Measurements from ENCODE around the gene IL5.
A peak's percentile ranks its signal among the peaks of the same experiment; 100 is the strongest.
"Not testable (repeated sequence)": the region's sequence is repeated elsewhere in the genome, so short reads cannot be mapped to it uniquely, and the experiment has no call there.

IL5 gene

DNA sequence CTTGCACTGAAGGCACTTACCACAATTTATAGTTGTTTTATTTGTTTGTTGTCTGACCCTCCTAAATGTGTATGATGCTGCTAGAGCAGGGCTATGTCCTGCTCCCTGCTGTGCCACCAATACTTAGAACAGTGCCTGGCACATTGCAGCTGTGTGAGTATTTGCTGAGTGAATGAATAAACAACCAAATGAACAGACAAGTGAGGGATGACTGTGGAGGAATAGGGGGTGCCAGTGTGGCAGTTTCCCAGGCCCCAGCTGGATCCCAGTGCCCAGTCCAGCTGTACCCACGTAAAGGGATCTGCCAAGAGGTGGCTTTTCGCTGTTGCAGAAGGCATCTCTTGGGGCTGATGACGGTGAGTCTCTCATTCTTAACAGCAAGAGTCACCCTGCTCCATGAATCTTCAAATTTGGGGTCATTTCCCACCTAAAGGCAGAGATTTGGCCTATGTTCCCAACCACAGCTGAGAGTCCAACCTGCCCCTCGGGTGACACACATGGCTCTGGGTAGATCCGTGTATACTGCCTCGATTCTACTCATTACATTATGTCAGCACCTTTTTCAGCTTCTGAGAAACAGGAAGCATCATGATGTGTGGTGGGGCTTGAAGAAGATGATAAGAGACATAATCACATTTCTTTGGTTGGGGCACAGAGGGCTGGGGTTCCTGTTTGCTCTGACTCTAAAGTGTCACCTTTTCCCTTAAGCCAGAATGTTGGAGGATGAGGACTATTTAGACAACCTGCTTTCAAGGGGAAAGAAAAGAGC is 14.3 kb downstream of the IL5 start:
- DNase-seq (ENCODE audit: low read depth), result peak; percentile 52

DNA sequence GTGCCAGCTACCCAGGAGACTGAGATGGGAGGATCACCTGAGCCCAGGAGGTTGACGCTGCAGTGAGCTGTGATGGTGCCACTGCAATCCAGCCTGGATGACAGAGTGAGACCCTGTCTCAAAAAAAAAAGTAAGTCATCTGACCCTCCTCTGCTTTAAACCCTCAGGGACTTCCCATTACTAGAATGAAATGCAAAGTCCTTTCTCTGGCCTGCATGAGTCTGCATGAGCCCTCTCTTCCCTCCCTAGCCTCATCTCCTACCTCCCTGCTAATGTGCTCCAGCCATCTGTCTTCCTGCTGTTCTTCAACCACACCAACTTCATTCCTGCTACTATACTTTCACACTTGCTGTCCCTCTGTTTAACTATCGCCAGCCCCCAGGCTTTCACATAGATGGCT is 15.3 kb downstream of the IL5 start:
- peak; percentile 44 for DNase-seq (ENCODE audit: low read depth)

DNA sequence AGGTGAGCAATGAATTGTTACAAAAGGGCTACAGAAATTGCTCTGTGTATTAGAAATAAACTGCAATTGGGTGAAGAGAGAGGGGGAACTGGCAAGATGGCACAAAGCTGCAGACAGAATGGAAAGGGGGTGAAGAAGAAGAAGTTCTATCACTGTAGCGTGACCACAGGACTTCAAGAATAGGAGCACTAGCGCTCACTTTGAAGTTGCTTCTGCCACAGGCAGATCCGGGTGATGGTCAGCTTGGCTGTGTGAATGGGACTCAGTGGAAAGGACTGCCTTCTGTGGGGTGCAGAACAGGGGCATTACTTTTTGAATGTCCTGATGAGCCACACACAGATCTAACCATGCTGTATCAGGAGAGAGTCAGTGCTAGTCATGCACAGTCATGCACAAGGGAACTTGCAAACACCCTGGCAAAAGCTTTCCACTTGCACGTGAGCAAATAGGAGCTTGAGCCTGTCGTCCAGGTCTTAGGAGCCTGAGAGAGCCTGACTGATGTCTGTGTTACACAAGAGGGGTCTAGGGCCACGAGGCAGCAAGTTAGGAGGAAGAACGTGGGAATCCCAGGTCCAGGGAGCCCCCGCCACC is 16.3 kb downstream of the IL5 start:
- no peak for DNase-seq (ENCODE audit: low read depth)

DNA sequence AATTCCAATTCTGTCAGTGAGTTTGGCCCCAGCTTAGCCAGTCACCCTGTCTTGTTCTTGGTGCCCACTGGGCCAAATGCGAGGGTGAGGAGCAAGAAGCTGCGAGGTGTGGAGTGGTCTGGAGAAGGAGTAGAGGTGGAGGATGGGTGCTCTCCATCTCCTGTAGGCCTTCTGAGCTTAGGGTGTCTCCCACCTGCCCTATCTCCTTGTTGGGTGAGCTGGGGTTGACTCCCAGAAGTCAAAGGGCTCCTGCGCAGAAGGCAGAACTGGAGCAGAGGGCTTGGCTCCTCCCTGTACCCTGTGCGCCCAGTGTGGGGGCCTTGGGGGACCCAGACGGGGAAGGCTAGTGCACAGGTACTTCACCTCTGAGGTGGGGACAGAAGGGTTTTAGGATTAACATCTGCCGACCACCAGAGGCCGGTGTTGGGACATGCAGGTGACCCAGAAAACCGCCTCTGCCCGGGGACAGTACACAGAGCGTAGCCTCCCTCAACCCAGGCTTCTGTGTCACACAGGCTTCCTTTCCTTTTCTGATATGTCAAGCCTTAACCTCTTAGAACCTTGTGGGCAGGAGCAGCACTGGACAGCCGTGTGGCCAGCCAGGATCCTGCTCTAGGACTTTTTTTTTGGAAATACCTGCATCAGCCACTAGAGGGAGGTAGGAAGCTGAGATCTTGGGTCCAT is 16.9 kb downstream of the IL5 start:
- DNase-seq (ENCODE audit: low read depth), result peak; percentile 30

DNA sequence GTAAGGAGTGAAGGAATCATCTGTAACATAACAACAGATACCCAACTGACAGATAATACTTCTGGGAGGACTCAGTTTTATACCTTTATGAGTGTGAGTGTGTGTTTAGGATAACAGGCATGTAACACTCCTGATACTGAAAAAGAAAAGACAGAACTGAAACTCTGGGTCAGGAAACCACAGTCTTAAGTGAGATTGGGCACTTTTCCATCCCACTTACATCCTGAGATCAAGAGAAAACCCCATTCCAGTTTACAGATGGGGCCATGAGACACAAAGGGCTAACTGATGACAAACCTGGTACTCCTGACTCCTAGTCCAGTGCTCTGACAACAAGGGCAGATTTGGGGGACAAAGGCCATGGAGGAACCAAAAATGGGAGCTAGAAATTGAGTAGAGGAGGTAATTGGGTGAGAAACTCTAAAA is 18.0 kb downstream of the IL5 start:
- no peak for DNase-seq (ENCODE audit: low read depth)

DNA sequence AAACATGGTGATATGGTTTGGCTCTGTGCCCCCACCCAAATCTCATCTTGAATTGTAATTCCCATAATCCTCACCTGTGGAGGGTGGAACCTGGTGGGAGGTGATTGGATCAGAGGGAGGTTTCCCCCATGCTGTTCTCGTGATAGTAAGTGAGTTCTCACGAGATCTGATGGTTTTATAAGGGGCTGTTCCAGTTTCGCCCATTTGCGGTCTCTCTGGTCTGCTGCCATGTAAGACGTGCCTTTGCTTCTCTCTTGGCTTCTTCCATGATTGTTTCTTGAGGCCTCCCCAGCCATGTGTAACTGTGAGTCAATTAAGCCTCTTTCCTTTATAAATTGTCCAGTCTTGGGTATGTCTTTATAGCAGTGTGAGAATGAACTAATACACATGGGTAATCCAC is 18.4 kb downstream of the IL5 start:
- not testable (repeated sequence) for DNase-seq (ENCODE audit: low read depth)

DNA sequence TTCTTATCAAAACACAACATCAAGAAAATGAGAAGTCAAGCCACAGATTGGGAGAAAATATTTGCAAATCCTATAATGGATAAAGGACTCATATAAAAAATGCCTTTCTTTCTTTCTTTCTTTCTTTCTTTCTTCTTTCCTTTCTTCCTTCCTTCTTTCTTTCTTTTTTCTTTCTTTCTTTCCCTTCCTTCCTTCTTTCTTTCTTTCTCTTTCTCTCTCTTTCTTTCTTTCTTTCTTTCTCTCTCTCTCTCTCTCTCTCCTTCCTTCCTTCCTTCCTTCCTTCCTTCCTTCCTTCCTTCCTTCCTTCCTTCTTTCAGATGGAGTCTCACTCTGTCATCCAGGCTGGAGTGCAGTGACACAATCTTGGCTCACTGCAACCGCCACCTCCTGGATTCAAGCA is 21.3 kb downstream of the IL5 start:
- not testable (repeated sequence) for DNase-seq (ENCODE audit: low read depth)

DNA sequence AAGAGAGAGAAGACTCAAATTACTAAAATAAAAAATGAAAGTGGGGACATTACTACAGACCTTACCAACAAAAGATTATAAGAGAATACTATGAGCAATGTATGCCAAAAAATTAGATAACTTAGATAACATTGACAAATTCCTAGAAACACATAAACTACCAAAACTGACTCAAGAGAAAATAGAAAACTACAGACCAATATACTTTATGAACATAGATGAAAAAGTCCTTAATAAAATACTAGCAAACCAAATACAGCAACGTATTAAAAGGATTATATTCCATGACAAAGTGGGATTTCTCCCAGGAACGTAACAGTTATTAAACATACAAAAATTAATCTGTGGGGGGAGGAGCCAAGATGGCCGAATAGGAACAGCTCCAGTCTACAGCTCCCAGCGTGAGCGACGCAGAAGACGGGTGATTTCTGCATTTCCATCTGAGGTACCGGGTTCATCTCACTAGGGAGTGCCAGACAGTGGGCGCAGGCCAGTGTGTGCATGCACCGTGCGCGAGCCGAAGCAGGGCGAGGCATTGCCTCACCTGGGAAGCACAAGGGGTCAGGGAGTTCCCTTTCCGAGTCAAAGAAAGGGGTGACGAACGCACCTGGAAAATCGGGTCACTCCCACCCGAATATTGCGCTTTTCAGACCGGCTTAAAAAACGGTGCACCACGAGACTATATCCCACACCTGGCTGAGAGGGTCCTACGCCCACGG is 29.5 kb downstream of the IL5 start:
- DNase-seq (ENCODE audit: low read depth), result not testable (repeated sequence)

DNA sequence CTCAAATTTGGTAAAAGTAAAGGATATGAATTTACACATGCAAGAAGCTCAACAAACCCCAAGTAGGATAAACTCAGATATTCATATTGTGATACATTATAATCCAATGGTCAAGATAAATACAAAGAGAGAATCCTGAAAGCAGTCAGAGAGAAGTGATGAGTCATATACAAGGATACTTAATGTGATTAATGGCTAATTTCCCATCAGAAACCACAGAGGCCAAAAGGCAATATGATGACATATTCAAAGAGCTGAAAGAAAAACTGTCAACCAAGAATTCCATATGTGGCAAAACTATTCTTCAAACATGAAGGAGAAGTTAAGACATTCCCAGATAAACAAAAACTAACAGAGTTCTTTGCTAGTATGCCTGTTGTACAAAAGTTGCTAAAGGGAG is 33.2 kb downstream of the IL5 start:
- DNase-seq (ENCODE audit: low read depth), result no peak

DNA sequence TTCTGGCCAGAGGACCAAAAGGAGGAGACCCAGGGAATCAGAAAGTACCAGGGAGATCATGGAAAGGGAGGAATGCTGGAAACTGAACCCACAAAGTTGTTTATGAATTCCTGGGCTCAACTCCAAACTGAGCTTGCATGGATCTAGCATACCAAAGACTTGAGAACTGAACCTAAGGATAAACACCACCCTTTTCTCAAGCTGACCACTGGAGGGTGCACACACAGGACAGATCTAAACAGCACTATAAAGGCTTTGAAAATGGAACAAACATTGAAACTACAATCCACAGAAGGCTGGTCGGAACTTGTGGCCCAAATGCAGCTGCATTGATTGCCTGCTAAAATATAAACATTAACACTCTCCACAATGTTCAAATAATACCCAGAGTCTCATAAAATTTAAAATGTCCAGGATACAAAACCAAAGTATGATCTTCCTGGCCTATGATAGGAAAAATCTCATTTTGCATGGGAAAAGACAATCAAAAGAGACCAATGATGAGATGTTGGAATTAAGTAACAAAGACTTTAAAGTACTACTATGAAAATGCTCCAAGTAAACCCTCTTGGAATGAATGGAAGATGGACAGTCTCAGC is 37.1 kb downstream of the IL5 start:
- no peak for DNase-seq (ENCODE audit: low read depth)

DNA sequence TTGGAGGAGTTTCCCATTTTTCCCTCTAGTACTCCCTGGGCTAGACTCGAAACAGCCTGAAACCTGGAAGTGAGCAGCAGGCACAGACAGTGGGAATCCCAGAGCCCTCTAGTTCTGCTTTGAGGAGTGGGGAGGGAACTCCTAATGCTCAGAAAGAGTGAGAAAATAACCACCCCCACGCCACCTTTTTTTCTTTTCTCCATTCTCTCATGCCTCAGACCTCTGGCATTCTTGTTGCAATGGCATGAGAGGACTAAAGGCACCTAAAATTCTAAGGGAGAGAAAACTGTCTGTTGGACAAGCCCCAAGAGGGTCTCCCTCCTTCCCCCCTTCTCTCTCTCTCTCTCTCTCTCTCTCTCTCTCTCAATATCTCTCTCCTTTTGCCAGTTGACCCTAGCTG is 37.7 kb downstream of the IL5 start:
- no peak for DNase-seq (ENCODE audit: low read depth)

DNA sequence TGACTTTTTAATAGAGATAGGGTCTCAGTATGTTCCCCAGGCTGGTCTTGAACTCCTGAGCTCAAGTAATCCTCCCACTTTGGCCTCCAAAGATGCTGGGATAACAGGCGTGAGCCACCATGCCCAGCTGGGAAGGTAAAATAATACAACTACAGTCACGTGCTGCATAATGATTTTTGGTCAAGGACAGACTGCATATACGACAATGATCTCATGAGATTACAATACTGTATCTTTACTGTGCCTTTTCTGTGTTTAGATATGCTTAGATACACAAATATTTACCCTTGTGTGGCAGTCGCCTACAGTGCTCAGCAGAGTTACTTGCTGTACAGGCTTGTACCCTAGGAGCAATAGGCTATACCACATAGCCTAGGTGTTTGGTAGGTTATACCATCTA is 38.6 kb downstream of the IL5 start:
- DNase-seq (ENCODE audit: low read depth), result no peak

DNA sequence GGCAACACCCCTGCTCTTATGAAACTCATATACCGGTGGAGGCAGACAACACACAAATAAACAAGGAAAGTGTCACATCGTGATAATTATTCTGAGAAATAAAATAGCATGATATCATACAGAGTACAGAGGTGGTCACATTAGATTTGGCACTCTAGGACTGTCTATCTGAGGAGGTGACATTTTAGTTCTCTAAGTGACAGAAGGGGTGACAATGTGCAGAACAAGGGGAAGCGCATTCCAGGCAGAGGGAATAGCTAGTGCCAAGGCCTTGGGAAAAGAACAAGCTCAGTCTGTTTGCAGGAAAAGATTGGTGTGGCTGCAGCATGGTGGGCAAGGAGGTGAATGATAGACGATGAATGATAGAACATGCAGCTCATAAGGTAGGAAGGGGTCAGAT is 40.1 kb downstream of the IL5 start:
- no peak for DNase-seq (ENCODE audit: low read depth)

DNA sequence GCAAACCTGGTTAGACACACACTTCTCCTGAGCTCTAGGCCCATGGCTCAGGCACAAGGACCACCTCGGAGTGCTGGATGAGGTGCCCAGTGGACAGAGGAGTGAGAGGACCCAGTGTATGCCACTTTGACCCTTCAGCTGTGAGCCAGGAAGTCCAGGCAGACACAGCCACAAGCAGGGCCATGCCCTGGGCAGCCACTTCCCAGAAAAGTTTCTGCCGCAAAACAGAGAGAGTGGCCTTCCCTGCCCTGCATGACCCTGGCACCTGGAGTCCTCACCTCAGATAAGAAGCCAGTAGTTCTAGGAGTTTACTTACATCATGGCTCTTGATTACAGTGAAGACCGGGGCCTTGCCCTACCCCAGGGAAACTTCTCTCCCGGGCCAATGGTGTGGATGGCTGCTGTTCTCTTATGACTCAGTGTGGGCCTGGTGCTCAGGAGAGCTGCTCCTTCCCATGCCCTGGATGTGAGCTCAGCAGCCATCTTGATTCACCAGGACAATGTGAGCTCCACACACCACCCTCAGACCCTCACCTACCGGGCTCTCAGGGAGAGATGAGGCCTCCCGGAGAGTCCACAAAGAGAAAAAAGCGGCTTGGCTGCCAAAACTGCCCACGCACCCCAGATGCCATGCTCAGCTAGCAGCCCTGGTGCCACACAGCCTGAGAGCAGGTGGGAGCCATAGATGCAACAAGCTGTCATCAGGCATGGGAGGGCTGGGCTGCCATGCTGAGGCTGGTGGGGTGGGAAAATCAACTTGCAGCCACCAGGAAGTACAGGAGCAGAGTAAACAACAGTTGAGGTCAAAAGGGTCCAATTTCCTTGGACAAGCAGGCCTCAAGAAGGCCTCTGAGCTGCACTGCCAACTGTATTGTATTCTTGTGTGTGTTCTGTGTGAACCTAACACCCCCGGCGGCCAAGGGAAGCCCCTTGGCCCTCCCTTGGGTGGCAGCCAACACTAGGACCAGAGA is 41.1 kb downstream of the IL5 start:
- no peak for DNase-seq (ENCODE audit: low read depth)

DNA sequence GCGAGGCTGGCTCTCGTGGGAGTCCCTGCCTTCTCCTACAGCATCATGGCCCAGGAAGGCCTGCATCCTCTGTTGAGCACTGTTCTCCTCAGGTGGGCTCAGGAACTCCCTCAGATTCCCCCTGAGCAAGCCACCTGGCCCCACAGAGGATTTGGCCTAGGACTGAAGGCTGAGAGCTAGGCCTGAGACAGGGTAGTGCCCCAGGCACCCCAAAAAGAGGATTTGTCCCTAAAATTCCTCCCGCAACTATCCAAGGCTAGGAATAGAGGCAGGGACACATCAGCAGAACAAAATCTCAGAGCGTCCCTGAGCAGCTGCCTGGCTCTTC is 41.7 kb downstream of the IL5 start:
- no peak for DNase-seq (ENCODE audit: low read depth)

DNA sequence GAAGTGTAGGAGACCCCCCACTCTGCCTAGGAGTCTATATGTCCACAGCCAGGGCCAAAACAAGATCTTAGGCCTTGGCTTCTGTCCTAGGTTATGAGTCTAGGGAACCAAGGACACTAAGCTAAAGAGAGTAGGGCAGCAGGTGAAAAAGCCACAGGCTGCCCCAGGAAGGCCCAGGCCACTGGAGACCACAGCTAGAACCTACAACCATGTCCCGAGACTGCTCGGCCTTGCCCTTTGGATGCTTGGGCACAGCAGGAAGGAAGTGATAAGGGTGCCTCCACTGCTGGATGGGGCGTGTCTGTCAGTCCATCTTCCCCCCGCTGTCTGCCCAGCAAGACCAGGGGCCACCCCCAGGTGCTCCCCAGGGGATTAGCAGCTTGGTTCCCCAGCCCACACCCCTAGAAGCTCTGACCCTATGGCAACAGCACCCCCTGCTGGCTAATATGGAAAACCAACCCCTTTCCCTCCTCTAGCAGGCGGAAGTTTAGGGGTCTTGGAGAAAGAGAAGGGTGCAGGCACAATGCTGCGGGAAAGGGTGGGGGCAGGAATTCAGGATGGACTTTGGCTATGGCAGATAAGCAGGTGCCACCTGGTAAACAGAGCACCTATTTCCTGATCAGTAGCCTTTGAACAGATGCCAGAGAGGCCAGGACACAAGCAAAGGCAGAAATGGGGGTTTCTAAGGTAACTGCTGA is 42.2 kb downstream of the IL5 start:
- DNase-seq (ENCODE audit: low read depth), result peak; percentile 92

DNA sequence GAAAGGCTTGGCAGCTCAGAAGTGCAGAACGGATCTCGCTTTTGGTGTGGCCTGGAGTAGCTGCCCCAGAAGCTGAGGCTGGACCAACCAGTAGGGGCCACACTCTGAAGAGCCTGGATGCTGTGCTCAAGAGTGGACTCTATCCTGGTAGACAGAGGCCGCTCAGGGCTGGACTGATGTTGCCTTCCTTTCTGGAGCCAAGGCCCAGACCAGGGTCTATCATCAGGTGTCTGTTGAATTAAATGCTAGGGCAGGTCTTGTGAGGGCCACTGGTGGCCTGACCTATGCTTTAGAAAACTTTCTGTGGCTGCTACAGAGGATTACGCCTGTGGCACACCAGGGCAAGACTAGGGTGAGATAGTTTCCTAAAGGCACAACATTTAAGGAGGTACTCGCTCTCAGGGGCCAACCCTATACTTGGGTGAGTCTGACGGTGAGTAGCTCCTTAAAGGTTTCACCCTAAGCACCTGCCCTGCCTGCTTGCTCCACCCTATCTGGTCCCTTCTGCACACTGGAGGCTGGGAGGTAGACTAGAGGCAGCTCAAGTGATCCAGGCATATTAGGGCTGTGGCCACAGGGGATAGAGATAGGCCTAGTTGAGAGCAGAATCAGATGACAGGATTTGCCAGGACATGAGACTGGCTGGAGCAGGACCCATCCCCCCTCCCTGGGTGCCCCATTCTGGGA is 42.9 kb downstream of the IL5 start:
- DNase-seq (ENCODE audit: low read depth), result no peak

DNA sequence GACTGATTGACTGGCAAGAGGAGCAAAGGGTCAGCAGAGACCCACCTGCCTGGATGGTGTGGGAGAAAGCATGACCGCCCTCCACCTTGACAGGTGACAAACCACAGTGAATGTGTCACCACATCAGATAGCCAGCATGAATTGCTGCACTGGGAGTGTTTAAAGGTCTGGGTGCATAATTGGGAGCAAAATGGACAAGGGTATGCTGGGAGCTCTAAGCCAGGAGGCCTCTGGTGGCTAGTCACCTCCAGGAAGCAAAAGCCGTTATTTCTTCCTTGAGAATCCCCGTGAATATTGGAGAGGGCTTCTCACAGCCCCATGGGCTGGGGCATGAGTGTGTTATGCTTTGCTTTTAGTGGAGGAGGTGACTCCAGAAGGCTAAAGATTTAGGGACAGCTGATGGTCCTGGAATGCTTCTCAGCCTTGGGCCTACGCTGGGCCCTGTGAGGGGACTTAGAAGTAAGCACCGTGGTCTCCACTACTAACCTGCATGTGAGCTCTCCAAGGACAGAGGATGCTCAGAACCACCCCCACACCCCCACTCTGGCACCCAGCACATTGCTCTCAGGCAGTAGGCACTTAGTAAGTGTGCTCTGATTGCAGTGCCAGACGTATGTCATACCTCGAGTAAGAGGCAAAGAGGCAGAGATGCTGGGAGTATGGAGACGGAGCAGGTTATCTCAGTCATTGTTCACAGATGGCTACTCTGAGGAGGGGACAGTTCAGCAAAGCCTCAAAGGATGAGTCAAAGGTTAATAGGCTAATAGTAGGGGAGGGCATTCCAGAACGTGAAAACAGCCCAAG is 43.7 kb downstream of the IL5 start:
- DNase-seq (ENCODE audit: low read depth), result no peak

DNA sequence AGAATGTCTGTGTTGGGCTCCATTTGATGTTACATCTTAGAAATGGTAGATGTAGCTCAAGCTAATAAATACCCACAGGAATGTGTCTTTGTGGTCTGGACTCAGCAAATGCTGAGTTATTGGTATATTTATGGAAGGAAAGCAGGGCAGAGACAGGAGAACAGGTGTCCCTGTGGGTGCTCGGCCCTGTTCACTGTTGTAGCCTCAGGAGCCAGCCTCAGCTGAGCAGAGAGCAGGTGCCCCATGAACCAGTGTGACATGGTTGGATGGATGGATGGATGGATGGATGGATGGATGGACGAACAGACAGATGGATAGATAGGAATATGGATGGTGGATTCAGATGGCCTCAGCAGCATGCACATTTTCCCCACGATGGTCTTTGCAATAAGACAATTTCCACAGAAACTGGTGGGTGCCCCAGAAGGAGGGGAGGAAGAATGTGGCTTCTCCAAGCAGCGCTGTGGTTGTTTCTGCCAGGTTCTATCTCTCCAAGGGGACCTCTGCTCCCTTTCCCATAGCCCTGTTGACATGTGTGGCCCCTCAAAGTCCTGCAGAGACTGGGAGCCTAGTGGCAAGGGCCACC is 44.5 kb downstream of the IL5 start:
- no peak for DNase-seq (ENCODE audit: low read depth)

All from CMK (cell line).